ENCODE measurements around the gene RNF212.

- TF ChIP-seq CTCF (IDR thresholded peaks at IDR 0.05) (no peak), POLR2A (IDR thresholded peaks at IDR 0.05) (no peak)
These were observed 77.9 kb downstream of the RNF212 start for GRCh38 chr4:1035510-1035909.

Measured in thyroid gland (tissue), 4 donors.